HG03280 (cell line): ENCODE results near the gene SPPL2C.
"Not testable (repeated sequence)": the region's sequence is repeated elsewhere in the genome, so short reads cannot be mapped to it uniquely, and the experiment has no call there.

Experiments
- ATAC-seq: cut with Tn5 transposase; IDR thresholded peaks from one replicate; pipeline ENCODE4 v1.9.1; 2021; ENCODE audit warnings: mild to moderate bottlenecking, moderate library complexity; ENCODE audit not compliant: unreplicated experiment

The SPPL2C gene

DNA sequence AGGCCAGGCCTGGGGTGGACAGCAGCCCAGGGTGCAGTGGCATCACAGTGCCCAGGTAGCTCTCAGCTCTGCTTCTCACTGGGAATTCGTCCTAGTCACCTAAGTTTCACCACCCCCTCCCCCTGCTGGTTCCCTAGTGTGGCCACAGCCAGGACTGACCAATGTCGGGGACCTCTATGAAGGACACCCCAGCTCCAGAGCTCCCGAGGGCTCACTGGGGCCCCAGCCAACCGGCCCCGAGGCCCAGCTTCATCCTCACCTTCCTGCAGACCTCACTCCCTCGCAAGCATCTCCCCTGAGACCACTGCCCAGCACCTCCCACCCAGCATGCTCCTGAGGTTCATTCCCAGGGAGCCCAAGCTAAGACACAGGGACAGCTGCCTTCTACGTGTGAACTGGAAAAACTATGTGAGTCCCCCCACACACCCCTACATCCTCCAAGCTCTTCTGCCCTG is 4.9 kb downstream of the SPPL2C start:
- ATAC-seq: no peak

DNA sequence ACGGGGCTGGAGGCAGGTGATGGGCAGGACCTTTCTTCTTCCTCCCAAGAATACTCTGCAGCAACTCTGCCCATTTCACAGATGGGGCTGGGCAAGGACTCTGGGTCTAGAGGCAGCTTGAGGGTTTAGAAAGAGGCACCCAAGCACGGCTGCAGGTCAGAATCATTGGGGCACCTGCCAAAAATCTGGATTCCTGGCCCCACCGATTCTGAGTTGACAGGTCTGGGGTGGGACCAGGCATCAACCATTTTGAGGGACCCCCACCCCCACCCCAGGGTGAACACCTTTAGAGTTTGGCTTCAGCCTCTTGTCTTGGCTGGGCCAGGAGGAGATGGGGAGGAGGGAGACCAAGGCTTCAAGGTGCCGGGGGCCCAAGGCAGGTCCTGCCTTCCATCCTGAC is 5.3 kb downstream of the SPPL2C start:
- no peak for ATAC-seq

DNA sequence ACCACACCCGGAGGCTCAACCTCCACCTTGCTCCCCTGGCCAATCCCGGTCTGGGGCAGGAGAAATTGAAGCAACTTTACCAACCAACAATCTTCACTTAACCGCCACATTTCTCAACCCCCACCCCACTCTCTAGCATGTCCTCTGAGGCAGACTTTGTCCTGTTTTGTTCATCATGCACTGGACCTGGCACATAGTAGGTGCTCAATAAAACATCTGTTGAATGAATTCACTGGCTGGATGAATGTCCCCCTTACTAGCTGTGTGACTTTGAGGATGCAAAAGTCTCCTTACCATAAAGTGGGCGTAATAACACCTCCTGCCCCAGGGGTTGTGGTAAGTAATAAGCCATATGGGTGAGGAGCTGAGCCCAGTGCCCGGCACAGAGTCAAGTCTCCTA is 5.8 kb downstream of the SPPL2C start:
- no peak for ATAC-seq

DNA sequence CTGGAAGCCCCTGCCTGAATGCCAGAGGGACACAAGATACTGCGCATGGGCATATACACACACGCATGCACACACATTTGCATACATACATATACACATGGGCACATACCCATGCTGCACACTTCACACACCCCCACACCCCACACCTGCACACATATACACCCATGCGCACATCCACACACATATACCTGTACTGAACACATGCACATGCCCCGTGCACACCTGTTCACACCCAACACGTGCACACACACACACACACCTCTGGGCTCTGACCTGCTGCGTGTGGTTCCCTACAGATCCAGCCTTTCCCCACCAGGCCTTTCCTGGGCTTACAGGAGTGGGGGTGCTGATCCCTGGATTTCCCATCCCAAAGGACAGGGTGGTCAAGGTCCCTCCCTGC is 6.3 kb downstream of the SPPL2C start:
- ATAC-seq: no peak

DNA sequence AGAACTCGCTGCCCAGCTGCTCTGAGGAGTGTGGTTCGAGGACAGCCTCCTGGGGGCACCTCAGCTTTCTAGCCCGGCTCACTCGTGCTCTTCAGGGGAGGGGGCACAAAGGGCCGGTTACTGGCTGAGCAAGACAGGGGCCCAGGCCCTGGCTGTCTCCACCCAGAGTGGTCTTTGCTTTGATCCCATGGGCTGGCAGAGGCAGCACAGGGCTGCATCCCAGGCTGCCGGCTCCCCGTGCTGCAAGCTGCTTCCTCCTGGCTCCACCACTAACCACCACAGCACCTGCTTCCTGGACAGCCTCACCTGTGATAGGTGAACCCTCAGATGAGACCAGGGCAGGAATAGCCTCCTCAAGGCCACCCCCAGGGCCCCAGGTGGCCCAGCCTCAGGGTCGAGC is 6.8 kb downstream of the SPPL2C start:
- no peak for ATAC-seq

DNA sequence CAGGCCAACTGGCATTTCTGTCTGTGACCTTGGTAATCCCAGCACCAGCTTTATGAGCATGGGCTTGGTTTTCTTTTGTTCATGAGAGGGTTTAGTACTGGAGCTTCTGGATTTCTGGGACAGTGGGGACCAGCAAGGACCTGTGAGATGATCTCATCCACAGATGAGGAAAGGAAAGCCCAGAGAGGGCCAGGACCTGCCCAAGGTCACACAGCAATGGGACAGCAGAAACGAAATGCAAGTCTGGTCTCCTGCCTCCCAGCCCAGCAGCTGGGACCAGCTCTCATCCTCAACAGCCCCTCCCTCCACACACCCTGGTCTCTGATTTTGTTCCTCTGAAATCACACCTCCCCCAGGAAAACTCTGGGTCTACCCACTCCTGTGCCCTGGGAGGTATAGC is 7.2 kb downstream of the SPPL2C start:
- ATAC-seq: no peak

DNA sequence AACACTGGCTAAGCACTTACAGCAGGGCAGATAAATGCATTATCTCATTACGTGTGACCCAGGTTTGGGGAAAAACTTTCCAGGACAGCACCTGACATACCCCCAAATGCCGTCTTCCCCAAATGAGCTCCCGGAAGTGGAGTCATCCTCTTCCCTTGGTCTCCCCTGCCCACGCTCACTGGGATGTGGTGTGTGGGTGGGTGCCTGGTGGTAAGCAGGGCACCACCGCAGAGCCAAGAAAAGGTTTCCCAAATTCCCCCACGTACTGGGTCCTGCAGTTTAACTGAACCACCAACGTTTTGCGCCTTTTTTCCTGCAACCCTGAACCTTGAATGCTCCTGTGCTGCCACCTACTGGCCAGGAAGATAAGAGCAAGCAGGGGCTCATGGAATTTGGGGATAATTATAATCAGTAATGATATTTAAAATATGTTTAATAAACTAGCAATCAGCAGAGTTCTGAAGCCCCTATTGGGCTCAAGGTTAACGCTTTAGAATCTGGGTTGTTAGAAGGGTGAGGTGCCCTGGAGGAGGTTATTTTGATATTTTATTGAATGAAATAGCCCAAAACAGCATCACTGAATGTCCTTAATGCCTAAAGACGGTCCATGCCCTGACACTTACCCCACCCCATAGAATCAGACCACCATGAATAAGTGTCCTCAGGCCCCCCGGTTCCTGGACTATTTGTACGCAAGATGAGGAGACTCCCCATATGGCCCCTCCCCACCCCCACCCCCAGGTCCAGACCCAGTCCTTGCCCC is 8.0 kb downstream of the SPPL2C start:
- no peak for ATAC-seq

DNA sequence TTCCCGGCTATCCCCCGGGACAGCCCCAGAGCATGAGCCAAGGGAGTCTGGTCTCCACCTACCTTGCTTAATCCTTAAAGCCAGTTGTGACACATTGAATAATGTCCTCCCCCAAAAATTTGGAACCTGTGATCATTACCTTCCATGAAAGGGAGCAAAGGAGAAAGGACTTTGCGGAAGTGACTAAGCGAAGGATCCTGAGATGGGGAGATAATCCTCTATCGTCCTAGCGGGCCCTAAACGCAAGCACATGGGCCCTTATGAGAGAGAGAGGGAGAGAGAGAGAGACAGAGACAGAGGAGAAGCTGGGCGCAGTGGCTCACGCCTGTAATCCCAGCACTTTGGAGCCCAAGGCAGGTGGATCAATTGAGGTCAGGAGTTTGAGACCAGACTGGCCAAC is 9.5 kb downstream of the SPPL2C start:
- no peak for ATAC-seq

DNA sequence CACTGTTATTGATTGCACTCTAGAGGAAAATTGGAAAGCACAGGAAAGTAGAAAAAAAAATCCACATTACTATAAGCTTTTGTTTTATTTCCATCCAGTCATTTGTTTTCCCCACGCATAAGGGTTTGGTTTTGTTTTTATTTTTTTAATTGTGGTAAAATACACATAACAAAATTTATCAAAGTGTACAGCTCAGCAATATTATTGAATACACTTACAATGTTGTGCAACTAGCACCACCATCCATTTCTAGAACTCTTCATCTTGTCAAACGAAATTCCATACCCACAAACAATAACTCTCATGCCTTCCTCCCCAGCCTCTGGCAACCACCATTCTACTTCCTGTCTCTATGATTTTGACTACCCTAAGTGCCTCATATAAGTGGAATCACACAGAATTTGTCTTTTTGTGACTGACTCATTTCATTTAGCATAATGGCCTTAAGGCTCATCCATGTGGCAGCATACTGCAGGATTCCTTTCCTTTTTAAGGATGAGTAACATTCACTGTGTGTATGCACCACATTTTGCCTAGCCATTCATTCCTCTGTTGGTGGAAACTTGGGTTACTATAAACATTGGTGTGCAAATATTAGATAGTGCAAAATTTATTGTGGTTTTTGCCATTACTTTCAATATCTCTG is 11.1 kb downstream of the SPPL2C start:
- ATAC-seq: no peak

DNA sequence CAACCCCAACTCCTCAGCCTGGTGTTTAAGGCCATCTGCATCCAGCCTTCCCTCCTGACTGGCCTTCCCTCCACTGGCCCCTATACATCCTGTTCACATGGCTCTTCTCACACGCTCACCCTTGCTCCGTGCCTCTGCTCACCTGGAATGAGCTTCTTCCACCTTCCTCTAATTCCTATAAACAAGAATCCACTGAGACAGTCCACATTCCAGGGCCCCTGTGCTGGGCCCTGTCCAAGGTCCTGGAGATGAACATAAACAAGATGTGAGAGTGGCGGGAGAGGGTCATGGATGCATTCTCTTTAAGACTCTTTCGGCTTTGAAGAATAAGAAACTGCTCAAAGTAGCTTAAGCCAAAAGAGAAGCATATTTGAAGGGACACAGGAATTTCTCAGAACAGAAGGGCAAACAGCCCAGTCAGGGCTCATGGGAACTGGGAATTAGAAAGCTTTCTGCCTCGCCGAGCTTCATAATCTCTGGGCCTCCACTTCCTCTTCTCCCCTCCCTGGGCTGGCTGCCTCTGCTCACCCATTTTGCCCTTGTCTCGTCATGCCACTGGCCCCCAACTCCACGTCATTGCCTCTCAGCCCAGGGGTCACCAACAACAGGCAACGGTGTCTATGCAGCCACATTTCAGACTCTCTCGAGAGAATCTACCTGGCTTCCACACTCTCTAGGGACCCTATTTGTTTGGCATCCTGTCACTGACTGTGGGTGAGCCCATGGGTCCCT is 13.5 kb downstream of the SPPL2C start:
- ATAC-seq: no peak

DNA sequence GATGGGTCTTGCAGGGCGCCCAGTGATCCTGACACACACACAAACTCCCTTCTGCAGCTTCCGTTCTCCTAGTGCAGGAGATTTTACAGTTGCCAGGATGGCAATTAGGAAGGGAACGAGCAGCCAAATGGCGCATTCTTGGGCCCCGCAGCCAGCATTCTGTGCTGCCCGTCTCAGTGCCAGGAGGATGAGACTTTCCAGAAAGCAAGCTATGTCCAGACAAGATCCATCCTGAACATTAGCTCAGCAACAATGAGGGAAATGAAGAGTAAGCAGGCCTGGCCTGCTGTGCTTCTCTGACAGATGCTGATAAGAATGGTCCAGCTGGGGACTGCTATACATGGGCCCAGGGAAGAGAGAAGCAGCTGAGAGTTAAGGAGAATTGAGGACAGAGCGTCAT is 16.5 kb downstream of the SPPL2C start:
- ATAC-seq: no peak

DNA sequence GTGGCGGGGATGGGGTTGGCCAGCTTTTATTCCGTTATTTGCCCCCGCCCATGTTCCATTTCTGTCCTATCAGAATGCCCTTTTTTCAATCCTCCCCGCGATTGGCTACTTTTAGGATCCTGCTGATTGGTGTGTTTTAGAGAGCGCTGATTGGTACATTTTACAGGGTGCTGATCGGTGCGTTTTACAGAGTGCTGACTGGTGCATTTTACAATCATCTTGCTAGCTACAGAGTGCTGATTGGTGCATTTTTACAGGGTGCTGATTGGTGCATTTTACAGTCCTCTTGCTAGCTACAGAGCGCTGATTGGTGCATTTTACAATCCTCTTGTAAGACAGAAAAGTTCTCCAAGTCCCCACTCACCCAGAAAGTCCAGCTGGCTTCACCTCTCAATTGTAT is 17.4 kb downstream of the SPPL2C start:
- not testable (repeated sequence) for ATAC-seq

DNA sequence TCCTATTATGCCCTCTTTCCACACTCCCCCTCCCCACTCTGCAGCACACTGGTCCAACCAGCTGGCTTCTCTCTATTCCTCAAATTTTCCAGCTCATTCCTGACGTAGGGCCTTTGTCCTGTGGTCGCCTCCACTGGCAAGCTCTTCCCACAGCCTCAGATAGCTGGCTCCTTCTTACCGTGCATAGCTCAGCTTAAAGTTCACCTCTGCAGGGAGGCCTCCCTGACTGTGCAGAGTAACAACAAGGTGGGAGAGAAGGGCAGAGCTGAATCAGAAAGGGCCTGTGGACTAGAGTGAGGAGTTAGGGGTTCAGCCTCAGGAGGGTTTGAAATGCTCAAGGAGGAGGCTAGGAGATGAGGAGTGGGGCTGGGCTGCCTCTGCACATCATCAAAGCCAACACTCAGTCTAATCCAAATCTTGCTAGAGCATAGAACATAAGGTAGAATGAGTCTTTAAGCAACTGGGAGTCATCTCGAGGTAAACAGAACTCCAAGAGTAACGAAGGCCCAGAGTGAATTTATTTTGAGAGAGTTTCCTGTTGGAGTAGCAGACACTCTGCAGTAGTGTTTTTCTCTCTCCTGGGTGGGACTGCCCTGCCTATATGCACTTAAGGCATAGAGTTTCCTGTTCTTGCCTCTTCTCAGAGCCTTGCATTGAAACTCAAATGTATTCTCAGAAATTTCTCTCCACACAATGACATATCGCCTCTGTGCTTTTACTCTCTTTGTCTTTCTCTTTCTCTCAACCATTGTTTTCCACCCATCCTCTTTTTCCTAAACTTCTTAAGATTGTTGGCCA is 19.4 kb downstream of the SPPL2C start:
- ATAC-seq: no peak

DNA sequence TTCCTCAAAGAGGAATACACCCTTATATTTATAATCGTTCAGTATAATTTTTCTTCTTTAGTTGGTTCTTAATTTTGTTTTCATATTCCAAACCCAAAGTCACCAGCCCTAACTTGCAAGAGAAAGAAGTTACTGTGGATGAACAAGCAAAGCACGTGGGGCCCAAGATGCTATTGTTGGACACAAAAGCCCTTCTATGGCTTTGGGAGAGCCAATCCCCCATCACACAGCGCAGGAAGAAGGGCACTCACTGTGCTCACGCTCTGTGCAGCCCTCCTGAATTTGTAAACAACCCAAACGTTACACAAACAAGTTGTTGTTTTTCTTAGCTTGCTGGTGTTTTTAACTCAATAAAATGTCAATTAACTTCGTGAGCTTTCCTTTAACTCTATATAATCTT is 22.5 kb downstream of the SPPL2C start:
- ATAC-seq: no peak

DNA sequence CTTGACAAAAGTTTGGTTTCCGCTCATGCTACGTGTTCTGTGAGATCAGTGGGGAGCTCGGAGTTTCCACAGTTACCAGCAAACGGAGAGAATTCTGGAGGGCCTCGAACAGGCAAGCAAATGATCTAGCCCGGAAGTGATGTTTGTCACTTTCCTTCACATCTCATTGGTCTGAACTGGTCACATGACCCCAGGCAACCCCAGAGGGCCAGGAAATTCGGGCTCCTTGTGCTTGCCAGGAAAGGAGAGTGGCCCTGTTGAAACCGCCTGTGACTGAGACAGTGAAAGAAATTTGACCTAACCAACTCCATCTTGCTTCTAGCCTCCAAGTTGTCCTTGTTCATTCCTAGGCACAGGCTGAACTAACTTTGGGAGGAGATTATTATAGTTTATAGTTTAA is 23.0 kb downstream of the SPPL2C start:
- no peak for ATAC-seq

DNA sequence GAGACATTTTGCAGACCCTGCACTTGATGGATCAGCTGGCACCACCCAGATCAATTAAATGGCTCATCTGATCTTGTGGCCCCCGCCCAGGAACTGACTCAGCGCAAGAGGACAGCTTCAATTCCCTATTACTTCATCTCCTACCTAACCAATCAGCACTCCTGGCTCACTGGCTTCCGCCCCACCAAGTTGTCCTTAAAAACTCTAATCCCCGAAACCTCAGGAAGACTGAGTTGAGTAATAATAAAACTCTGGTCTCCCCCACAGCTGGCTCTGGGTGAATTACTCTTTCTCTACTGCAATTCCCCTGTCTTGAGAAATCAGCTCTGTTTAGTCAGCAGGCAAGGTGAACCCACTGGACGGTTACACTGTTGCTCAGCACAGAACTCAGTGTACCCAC is 23.6 kb downstream of the SPPL2C start:
- no peak for ATAC-seq

DNA sequence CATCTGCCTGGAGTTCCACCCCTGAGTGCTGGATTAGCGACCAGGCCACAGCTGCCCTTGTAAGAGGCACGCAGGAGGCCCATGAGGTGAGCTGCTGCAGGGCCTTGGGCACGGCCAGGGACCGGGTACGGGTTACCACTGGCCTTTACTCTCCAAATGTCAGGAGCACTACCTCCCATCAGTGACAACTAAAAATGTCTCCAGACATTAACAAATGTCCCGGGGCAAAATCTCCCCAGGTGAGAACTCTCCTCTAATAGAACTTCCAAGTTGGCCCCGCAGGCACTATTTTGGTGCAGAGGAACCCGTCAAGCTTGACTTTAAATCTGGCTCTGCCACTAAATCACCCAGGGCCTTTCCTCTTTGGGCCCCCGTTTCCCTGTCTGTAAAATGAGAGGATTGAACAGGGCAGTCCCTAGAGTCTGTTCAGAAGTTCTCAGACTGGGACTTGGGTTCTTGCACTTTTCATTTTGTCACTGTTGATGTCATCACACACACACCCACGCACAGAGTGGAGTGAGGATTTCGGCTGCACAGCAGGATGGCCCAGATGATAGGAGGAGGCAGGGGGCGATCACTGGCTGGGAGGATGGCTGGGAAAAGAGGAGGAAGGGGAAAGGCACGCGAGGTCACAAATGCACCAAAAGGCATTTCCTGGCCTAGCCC is 25.1 kb downstream of the SPPL2C start:
- ATAC-seq: no peak

DNA sequence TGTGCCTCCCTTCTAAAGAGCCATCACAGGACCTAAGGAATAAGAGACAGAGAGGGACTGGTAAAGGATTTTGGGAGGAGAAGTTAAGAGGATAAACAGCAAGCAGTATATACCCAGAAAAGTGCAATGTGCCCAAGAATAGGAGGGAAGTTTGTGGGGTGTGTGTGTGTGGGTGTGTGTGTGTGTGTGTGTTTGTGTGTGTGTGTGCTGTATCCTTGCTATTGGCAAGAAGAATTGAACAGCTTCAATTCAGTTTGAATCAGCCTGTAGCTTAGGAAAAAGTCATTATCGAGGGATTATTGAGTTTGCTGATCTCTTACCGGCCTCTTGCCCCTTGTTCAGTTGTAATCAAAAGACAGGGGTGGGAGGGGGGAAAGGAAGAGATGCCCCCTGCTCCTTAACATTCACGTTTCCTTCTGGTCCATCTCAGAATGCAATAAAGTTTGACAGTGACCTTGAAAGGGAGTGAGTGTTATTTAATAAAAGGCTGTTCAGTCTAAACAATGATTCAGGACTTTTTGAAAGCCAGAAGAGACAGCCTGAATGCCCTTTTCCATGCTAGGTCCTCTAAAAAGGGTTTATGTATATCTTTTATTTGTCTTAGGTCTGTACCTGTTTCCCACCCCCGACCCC is 25.8 kb downstream of the SPPL2C start:
- no peak for ATAC-seq

DNA sequence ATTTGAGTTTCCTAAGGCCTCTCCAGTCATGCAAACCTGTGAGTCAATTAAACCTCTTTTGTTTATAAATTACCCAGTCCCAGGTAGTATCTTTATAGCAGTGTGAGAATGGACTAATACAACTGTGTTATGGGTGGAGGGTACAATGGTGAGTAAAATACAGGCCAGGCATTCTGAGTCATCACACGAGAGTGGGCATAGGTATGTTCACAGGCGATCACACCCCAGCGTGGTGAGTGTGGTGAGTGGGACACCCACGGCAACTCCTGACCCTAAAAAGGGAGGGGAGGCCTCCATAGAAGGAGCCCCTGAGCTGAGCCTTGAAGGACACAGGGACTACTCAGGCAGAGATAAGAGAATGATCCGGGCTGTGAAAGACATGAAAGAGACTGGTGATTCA is 27.0 kb downstream of the SPPL2C start:
- ATAC-seq: no peak

DNA sequence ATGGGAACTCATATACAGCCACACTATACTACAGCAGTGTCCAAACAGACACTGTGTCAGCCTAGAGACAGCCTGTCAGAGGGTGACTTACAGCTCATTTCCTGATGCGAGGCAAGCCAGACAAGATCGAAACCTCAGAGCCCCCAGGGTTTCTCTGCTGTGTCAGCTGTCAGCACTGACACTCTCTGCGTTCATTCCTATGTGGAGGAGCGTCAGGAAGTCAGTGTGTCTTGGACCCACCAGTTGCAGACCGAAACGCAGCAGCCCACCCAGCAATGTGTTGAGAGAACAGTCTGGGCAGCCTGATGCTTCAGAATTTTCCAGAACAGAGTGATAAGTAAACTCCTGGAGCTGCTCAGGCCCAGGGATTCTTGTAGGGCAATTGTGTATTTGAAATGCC is 29.0 kb downstream of the SPPL2C start:
- no peak for ATAC-seq
